ENCODE data around the gene LHX6. TPM values are rescaled to one million over a fixed set of nuclear protein-coding genes. Genes with fewer than 3 reads are reported as not detected.

The LHX6 gene
- total and polyA plus RNA-seq, 2 of the 13 experiments (the other 11 are each of a cell fraction or from before 2014, with no cell fraction given), result 1.1 to 1.3 TPM

- POLR2A ChIA-PET, result no interaction called here
- no peak overlapping the region for H3K4me3 ChIP-seq (replicated peaks in 1 of 3; ENCODE audit: insufficient read depth in 1 of 3, low read depth in 2 of 3, low read length in 3 of 3)
- H3K4me1 ChIP-seq (ENCODE audit: insufficient read depth, low read length), result peaks cover 64% of the 10 kb centered on the region
- DNase-seq (ENCODE audit: low spot score) (peak; percentile 11), FAIRE-seq (peak; percentile 43), ATAC-seq (no peak)
- H4K20me1 ChIP-seq (ENCODE audit: insufficient read depth, low read length), result no peaks in the 10 kb centered on the region
- no peaks in the 10 kb centered on the region for H3K9me3 ChIP-seq (ENCODE audit: low read length)
- no peaks in the 10 kb centered on the region for H3K36me3 ChIP-seq (replicated peaks in 1 of 2; ENCODE audit: control insufficient read depth in 1 of 2, insufficient read depth in 2 of 2, low read length in 2 of 2)
- 22% methylated on average over 4 of the region's 4 CpGs for WGBS (ENCODE audit: low lambda C conversion rate)
- H3K9ac ChIP-seq (ENCODE audit: insufficient read depth, low read depth, low read length), result no peak overlapping the region
- TF ChIP-seq MAF1 (CRISPR knock-in tag; IDR thresholded peaks at IDR 0.05; ENCODE audit: borderline replicate concordance), result no peak
- TF ChIP-seq SP1 (IDR thresholded peaks at IDR 0.05), result no peak
- no peak for TF ChIP-seq SP1 (CRISPR knock-in tag; IDR thresholded peaks at IDR 0.05)
- TF ChIP-seq PRDM4 (CRISPR knock-in tag; IDR thresholded peaks at IDR 0.05; ENCODE audit: borderline replicate concordance), result no peak
- TF ChIP-seq ATAD3A (CRISPR knock-in tag; IDR thresholded peaks at IDR 0.05), result no peak
- TF ChIP-seq U2AF2 (IDR thresholded peaks at IDR 0.05; ENCODE audit: low read depth, low read length), result no peak
- no TSS peak for BruUV-seq (replicated peaks)
- H3K27ac ChIP-seq (ENCODE audit: extremely low read length, insufficient read depth, low read length), result no peak overlapping the region
- H3K79me2 ChIP-seq (ENCODE audit: insufficient read depth, low read length), result no peaks in the 10 kb centered on the region
- H3K4me2 ChIP-seq (ENCODE audit: low read depth, low read length), result no peak overlapping the region
- in situ Hi-C loops (cut with HindIII; ENCODE audit: extremely low pct_ligation_motif_present, low pct_unique_long_range_greater_than_20kb), result no loop called here
- intact Hi-C loops (cut with micrococcal nuclease; ENCODE audit: unreplicated experiment), result no loop called here
- H2AFZ ChIP-seq (ENCODE audit: low read length), result no peak overlapping the region
- CTCF ChIA-PET (ENCODE audit: low intra/inter-chr PET ratio, low total read pairs), result no interaction called here
- H3K27me3 ChIP-seq (ENCODE audit: control insufficient read depth in 1 of 2, insufficient read depth in 2 of 2, low read length in 2 of 2), result peaks cover 6 to 71% of the 10 kb centered on the region in 2 experiments; a peak in 4 of 5 replicates
Observed at GRCh38 chr9:122217640-122218039, 11.1 kb downstream of the LHX6 start.

GRCh38 chr9:122216798-122217418 lies 11.8 kb downstream of the LHX6 start:
- CTCF ChIA-PET (ENCODE audit: low intra/inter-chr PET ratio, low total read pairs), result no interaction called here
- in situ Hi-C loops (cut with HindIII; ENCODE audit: extremely low pct_ligation_motif_present, low pct_unique_long_range_greater_than_20kb), result no loop called here
- TF ChIP-seq ZNF629 (CRISPR knock-in tag; conservative IDR thresholded peaks at IDR 0.05), result no peak
- TF ChIP-seq ZNF496 (CRISPR knock-in tag; IDR thresholded peaks at IDR 0.05; ENCODE audit: insufficient replicate concordance), result no peak
- TF ChIP-seq PRPF4 (IDR thresholded peaks at IDR 0.05; ENCODE audit: low read depth, low read length, poor library complexity, severe bottlenecking), result no peak
- TF ChIP-seq TRIM22 (IDR thresholded peaks at IDR 0.05), result no peak
- TF ChIP-seq ZBED4 (CRISPR knock-in tag; IDR thresholded peaks at IDR 0.05; ENCODE audit: borderline replicate concordance), result no peak

More at GRCh38 chr9:122216798-122217418, 11.8 kb downstream of the LHX6 start:
- POLR2A ChIA-PET, result no interaction called here
- Histone ChIP-seq H3K4me2 (ENCODE audit: low read depth, low read length) (no peak overlapping the region), H3K9ac (ENCODE audit: insufficient read depth, low read depth, low read length) (no peak overlapping the region), H3K36me3 (replicated peaks in 1 of 2; ENCODE audit: control insufficient read depth in 1 of 2, insufficient read depth in 2 of 2, low read length in 2 of 2) (no peaks in the 10 kb centered on the region), H3K27me3 (ENCODE audit: control insufficient read depth in 1 of 2, insufficient read depth in 2 of 2, low read length in 2 of 2) (peaks cover 6 to 65% of the 10 kb centered on the region in 2 experiments; a peak in 4 of 5 replicates), H3K9me3 (ENCODE audit: low read length) (no peaks in the 10 kb centered on the region), H3K4me3 (replicated peaks in 1 of 3; ENCODE audit: insufficient read depth in 1 of 3, low read depth in 2 of 3, low read length in 3 of 3) (no peak overlapping the region), H3K27ac (ENCODE audit: extremely low read length, insufficient read depth, low read length) (no peak overlapping the region), H3K79me2 (ENCODE audit: insufficient read depth, low read length) (no peaks in the 10 kb centered on the region), H2AFZ (ENCODE audit: low read length) (no peak overlapping the region), H3K4me1 (ENCODE audit: insufficient read depth, low read length) (peaks cover 69% of the 10 kb centered on the region), H4K20me1 (ENCODE audit: insufficient read depth, low read length) (no peaks in the 10 kb centered on the region)
- intact Hi-C loops (cut with micrococcal nuclease; ENCODE audit: unreplicated experiment), result no loop called here
- no peak for DNase-seq (ENCODE audit: low spot score)
- no TSS peak for BruUV-seq (replicated peaks)
- no peak for FAIRE-seq
- ATAC-seq, result no peak
- WGBS (ENCODE audit: low lambda C conversion rate), result 74% methylated on average over 18 of the region's 35 CpGs

Measured in HepG2 (cell line).